Fibroblast of lung (primary cell): ENCODE data around the gene RNLS. TPM values are rescaled to one million over a fixed set of nuclear protein-coding genes. Genes with fewer than 3 reads are reported as not detected.

ENCODE experiments used
- DNase-seq, 2 donors: peaks; one replicate each; pipeline versions ENCODE4 v3.0.0 to v3.0.0-alpha.2; 2010; ENCODE audit warnings: low read depth in 2 of 2
- H2AFZ ChIP-seq: 2 replicates; pipeline ENCODE4 v1.5.1; 2012; ENCODE audit warnings: low read length, control low read depth, inconsistent platforms
- H3K27ac ChIP-seq: 2 replicates; pipeline ENCODE4 v1.5.1; 2011; ENCODE audit warnings: low read length, control low read depth; ENCODE audit not compliant: insufficient read depth
- H3K27me3 ChIP-seq: 2 replicates; pipeline ENCODE4 v1.5.1; 2011; ENCODE audit warnings: mild to moderate bottlenecking, low read length; ENCODE audit not compliant: control insufficient read depth, insufficient read depth
- H3K36me3 ChIP-seq: 2 replicates; pipeline ENCODE4 v1.5.1; 2011; ENCODE audit warnings: low read length; ENCODE audit not compliant: control insufficient read depth, insufficient read depth
- H3K4me1 ChIP-seq: 2 replicates; pipeline ENCODE4 v1.5.1; 2011; ENCODE audit warnings: low read length; ENCODE audit not compliant: control insufficient read depth, insufficient read depth; ENCODE audit errors: extremely low read depth
- H3K4me2 ChIP-seq: 2 replicates; pipeline ENCODE4 v1.5.1; 2011; ENCODE audit warnings: low read length, control low read depth; ENCODE audit not compliant: insufficient read depth; ENCODE audit errors: extremely low read depth
- H3K4me3 ChIP-seq, 4 experiments: fragments of 200-600 bp in 1 of 4; sonication (generic) in 1 of 4; replicated peaks in 1 of 4; 2 replicates each; pipeline ENCODE4 v1.5.1; 2011 to 2016; ENCODE audit warnings: low read length in 4 of 4, low read depth in 3 of 4, mild to moderate bottlenecking in 3 of 4, control low read depth in 2 of 4, inconsistent platforms in 1 of 4, mixed read lengths in 1 of 4; ENCODE audit not compliant: insufficient read depth in 1 of 4; ENCODE audit errors: control extremely low read depth in 1 of 4
- H3K79me2 ChIP-seq: 2 replicates; pipeline ENCODE4 v1.5.1; 2012; ENCODE audit warnings: mild to moderate bottlenecking, low read length, inconsistent platforms; ENCODE audit not compliant: control insufficient read depth, insufficient read depth
- H3K9ac ChIP-seq: 2 replicates; pipeline ENCODE4 v1.5.1; 2011; ENCODE audit warnings: mild to moderate bottlenecking, low read length, control low read depth; ENCODE audit not compliant: insufficient read depth
- H3K9me3 ChIP-seq: 2 replicates; pipeline ENCODE4 v1.5.1; 2012; ENCODE audit warnings: low read depth, low read length; ENCODE audit not compliant: control insufficient read depth, insufficient read depth
- H4K20me1 ChIP-seq: 2 replicates; pipeline ENCODE4 v1.5.1; 2011; ENCODE audit warnings: low read length; ENCODE audit not compliant: control insufficient read depth, insufficient read depth; ENCODE audit errors: extremely low read depth
- EZH2 ChIP-seq: IDR thresholded peaks from 2 replicates; pipeline ENCODE4 v1.5.1; 2012; ENCODE audit warnings: low read length, control low read depth, mild to moderate bottlenecking; ENCODE audit errors: missing control alignments
- polyA plus RNA-seq, 2 donors: library from polyadenylated mRNA; depleted of rRNA in 1 of 2; stranded (reverse) in 1 of 2; unstranded in 1 of 2; fragments of >200 nt; gene quantifications; 2 replicates each; pipeline ENCODE4 v1.2.1, GENCODE V29; 2011 to 2012; ENCODE audit warnings: missing spikeins in 1 of 2
- total RNA-seq: library from RNA; depleted of rRNA; stranded (reverse); fragments of >200 nt; gene quantifications from 2 replicates; pipeline ENCODE4 v1.2.1, GENCODE V29; 2014
- TF ChIP-seq, protein P1 (sequence below), 2 donors: IDR thresholded peaks in 1 of 2; conservative IDR thresholded peaks in 1 of 2; 1 replicate in 1 of 2; 2 replicates in 1 of 2; pipeline ENCODE4 v1.5.1; 2011 to 2012; ENCODE audit warnings: low read length in 2 of 2, control low read depth in 1 of 2, inconsistent platforms in 1 of 2, low read depth in 1 of 2, mild to moderate bottlenecking in 1 of 2

The RNLS gene
- total and polyA plus RNA-seq, 2 donors (not counting 1 experiment from before 2014, with no cell fraction given) = 16.5 to 18.4 TPM

DNA sequence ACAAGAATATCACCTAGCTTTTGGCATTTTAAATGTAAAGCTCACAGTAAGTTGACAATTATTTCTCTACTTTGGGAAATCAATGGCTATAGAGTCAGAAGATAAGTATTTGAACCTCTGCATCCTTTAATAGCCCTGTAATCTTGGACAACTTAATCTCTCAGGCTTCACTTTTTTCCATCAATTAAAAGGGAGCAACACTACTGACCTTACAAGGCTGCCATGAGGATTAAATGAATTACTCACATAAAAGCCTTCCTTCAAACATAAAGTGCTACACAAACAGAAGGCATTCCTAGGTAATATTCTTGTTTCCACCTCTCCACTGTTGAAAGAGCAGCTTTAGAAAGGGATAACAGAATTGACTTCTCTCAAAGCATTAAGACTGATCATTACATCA, 266.0 kb downstream of the RNLS start:
- Histone ChIP-seq H2AFZ (no peak overlapping the region), H3K4me3 (no peak overlapping the region), H3K36me3 (no peaks in the 10 kb centered on the region), H3K9me3 (no peaks in the 10 kb centered on the region), H3K9ac (no peak overlapping the region), H3K27ac (no peak overlapping the region), H3K79me2 (no peaks in the 10 kb centered on the region), H3K27me3 (no peaks in the 10 kb centered on the region), H3K4me1 (no peaks in the 10 kb centered on the region), H4K20me1 (no peaks in the 10 kb centered on the region), H3K4me2 (no peak overlapping the region)
- TF ChIP-seq, protein P1, sequence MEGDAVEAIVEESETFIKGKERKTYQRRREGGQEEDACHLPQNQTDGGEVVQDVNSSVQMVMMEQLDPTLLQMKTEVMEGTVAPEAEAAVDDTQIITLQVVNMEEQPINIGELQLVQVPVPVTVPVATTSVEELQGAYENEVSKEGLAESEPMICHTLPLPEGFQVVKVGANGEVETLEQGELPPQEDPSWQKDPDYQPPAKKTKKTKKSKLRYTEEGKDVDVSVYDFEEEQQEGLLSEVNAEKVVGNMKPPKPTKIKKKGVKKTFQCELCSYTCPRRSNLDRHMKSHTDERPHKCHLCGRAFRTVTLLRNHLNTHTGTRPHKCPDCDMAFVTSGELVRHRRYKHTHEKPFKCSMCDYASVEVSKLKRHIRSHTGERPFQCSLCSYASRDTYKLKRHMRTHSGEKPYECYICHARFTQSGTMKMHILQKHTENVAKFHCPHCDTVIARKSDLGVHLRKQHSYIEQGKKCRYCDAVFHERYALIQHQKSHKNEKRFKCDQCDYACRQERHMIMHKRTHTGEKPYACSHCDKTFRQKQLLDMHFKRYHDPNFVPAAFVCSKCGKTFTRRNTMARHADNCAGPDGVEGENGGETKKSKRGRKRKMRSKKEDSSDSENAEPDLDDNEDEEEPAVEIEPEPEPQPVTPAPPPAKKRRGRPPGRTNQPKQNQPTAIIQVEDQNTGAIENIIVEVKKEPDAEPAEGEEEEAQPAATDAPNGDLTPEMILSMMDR (conservative IDR thresholded peaks at IDR 0.05 in 1 of 2, IDR thresholded peaks at IDR 0.05 in 1 of 2; ENCODE audit: low read depth in 1 of 2, low read length in 2 of 2) = no peak
- TF ChIP-seq EZH2 = no peak
- no peak for DNase-seq

DNA sequence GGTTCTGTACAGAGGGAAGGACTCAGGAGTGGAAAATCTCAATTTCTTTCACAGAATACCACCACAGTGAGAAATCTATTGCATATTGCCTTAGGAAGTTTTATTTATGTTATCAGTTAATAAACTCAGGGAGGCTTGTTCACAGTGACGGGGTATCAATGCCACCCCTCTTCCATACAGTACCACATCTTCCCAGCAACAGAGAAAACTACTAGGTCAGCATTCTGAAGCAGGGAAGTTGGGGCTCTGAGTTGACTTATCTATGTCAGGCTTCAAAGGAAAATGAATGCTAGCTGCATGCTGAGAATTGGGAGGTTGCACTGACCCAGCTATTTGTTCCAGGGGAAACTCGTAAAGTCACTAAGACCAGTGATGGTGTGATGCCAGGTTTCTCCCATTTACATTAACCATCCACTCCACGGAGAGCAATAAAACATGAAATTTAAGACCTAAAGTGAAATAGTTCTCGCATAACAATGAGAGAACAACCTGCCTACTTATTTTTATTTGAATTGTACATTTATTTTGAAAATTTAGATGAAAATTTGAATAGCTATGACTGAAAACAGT, 266.7 kb downstream of the RNLS start:
- H2AFZ ChIP-seq = no peak overlapping the region
- no peak for DNase-seq
- no peaks in the 10 kb centered on the region for H3K9me3 ChIP-seq
- no peak overlapping the region for H3K4me3 ChIP-seq
- no peaks in the 10 kb centered on the region for H3K27me3 ChIP-seq
- H3K27ac ChIP-seq = no peak overlapping the region
- no peaks in the 10 kb centered on the region for H3K79me2 ChIP-seq
- H3K9ac ChIP-seq = no peak overlapping the region
- no peaks in the 10 kb centered on the region for H4K20me1 ChIP-seq
- TF ChIP-seq, protein P1 (conservative IDR thresholded peaks at IDR 0.05 in 1 of 2, IDR thresholded peaks at IDR 0.05 in 1 of 2; ENCODE audit: low read depth in 1 of 2, low read length in 2 of 2) = no peak
- TF ChIP-seq EZH2 = no peak
- no peak overlapping the region for H3K4me2 ChIP-seq
- H3K4me1 ChIP-seq = no peaks in the 10 kb centered on the region
- no peaks in the 10 kb centered on the region for H3K36me3 ChIP-seq

GRCh38 chr10:88315755-88316154, 267.4 kb downstream of the RNLS start:
- Histone ChIP-seq H4K20me1 (no peaks in the 10 kb centered on the region), H3K4me1 (no peaks in the 10 kb centered on the region), H3K4me2 (no peak overlapping the region), H3K27me3 (no peaks in the 10 kb centered on the region), H3K36me3 (no peaks in the 10 kb centered on the region), H3K27ac (no peak overlapping the region), H3K9ac (no peak overlapping the region), H3K4me3 (no peak overlapping the region), H2AFZ (no peak overlapping the region), H3K79me2 (no peaks in the 10 kb centered on the region), H3K9me3 (no peaks in the 10 kb centered on the region)
- TF ChIP-seq, protein P1 (conservative IDR thresholded peaks at IDR 0.05 in 1 of 2, IDR thresholded peaks at IDR 0.05 in 1 of 2; ENCODE audit: low read depth in 1 of 2, low read length in 2 of 2) = no peak
- no peak for TF ChIP-seq EZH2
- DNase-seq = no peak
